ENCODE measurements around the gene RGS6.

RGS6 gene

GRCh38 chr14:72513965-72514659 lies 581.9 kb downstream of the RGS6 start:
- peak; percentile 79 for TF ChIP-seq CTCF (IDR thresholded peaks at IDR 0.05; ENCODE audit: low read depth, low read length)

GRCh38 chr14:72514660-72515025 lies 582.4 kb downstream of the RGS6 start:
- TF ChIP-seq CTCF (IDR thresholded peaks at IDR 0.05; ENCODE audit: low read depth, low read length) = no peak
- no peak overlapping the region for H3K4me3 ChIP-seq (ENCODE audit: low read depth, low read length)

More at GRCh38 chr14:72513965-72514659, 581.9 kb downstream of the RGS6 start:
- no peak overlapping the region for H3K4me3 ChIP-seq (ENCODE audit: low read depth, low read length)

DNA sequence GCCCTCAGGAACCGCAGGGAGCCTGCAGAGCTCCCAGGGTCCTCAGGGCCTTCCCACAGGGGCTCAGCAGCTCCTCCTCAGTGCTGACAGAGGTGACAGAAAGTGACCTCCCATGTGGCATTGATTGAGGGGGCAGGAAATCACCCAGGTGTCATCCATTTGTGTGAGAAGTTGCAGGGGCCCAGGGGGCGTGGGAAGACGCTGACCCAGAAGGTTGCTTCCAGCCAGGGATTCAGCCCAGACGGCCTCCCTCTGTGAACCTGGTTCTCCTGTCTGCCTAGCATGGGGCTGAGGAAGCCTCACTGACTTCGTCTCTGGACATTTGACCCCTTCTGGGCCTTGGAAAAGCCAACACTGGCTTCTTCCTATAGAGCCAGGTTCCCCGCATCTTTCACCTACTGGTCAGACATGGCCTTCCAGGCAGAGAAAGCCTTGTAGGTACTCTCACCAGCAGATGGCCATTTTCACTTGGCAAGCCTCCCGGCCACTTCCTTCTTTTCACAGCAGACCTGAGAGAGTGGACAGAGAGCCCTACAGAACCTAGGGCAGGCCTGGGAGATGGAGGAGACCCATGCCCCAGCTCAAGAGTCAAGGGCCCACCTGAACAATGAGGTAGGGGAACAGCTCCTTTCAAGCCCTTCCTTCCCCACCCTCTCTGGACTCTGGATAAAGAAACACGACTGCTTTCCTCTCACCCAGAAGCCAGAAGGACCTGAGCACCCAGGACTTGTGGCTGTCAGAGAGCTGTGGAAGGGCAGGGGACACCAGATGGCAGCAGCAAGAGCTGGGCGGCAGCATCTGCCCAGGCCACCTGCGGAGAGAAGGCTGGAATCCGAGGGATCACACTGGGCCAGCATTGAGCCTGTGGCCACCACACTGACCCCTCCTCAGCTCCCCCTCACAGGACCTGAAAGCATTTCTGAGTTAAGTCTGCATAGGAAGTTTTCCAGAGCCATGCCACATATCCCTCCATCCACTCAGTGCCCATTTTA lies 583.8 kb downstream of the RGS6 start:
- H3K4me3 ChIP-seq (ENCODE audit: low read depth, low read length) = no peak overlapping the region
- TF ChIP-seq CTCF (IDR thresholded peaks at IDR 0.05; ENCODE audit: low read depth, low read length) = peak; percentile 9; the same call in 1 of the 2 replicates

DNA sequence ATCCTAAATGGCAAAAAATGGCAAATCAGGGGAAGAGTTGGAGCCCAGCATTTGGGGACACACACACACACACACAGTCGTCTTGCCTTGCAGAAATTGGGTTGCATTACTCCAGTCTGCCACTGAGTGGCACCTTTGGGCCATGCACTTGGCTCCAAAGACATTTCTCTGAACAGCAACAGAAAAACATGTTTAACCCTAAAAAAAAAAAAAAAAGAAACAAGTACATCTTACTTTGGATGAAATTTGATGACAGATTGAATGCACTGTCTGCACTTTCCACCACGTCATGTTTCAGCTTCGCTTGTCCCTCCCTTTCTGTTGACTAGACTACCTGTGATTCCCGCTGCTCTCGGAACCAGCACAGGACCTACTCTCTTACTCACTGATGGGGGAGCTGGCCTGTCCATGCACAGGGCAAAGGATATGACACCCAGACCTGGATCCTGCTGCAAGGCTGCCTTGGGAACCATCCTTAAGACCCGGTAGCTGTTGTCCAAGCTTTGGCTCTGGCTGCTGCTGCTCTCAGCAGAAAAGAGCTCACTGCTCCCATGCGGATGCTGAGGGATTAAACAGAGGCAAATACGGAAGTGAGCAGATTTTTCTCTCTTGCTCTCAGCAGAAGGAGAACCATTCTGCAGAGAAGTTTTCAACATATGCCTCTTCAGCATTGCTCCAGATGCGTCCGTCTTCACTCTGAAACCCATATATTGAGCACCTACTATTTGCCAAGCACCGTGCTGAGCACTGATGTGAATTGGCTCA lies 584.9 kb downstream of the RGS6 start:
- peak; percentile 80 for TF ChIP-seq CTCF (IDR thresholded peaks at IDR 0.05; ENCODE audit: low read depth, low read length)
- no peak overlapping the region for H3K4me3 ChIP-seq (ENCODE audit: low read depth, low read length)

DNA sequence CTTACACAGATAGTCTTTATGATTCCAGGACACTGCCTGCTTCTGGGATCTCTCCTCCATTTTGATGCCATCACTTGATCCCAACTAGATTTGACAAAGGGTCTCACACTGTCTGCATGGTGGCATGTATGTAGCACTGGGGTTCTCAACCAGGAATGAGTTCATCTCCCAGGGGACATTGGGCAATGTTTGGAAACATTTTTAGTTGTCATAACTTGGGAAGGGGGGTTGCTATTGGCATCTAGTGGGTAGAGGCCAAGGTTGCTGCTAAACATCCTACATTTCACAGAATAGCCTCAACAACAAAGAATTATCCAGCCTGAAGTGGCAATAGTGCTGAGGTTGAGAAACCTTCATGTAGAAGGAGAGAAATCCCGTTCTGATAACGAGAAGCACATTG lies 585.5 kb downstream of the RGS6 start:
- H3K4me3 ChIP-seq (ENCODE audit: low read depth, low read length) = no peak overlapping the region
- no peak for TF ChIP-seq CTCF (IDR thresholded peaks at IDR 0.05; ENCODE audit: low read depth, low read length)

DNA sequence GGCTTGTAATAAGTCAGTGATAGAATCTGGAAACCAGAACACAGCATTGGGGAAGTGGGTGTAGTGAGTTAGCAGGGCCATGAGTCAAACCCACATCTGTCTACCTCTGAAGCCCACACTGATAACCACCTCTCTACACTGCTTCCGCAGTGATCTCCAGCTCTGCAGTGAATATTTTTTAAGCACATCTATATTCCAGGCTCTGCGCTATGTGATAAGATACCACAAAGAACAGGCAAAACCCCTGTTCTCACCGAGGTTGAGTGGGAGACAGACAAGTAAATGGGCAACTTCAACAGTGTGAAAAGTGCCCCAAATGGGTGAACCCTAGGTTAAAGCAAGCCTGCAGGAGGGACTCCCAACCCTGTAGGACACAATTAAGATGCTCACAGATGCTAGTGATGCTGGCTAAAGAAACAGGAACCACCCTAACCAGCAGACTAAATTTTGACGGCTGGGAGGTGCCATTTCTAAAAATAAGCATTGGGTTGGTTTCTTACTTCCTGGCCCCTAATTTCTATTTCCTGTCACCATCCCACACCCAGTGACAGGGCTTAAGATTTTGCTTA lies 586.7 kb downstream of the RGS6 start:
- TF ChIP-seq CTCF (IDR thresholded peaks at IDR 0.05; ENCODE audit: low read depth, low read length) = no peak
- H3K4me3 ChIP-seq (ENCODE audit: low read depth, low read length) = no peak overlapping the region

Data from WI38 (cell line).